Epithelial cell of proximal tubule (primary cell): Measurements from ENCODE around the gene GK. TPM values are rescaled to one million over a fixed set of nuclear protein-coding genes. Genes with fewer than 3 reads are reported as not detected.
A peak's percentile ranks its signal among the peaks of the same experiment; 100 is the strongest.

Experiments
- DNase-seq: peaks from one replicate; pipeline ENCODE4 v3.0.0-alpha.2; 2011; ENCODE audit warnings: low read depth
- H3K4me3 ChIP-seq: 2 replicates; pipeline ENCODE4 v1.5.1; 2011; ENCODE audit warnings: low read depth, mild to moderate bottlenecking, low read length
- CTCF ChIP-seq: conservative IDR thresholded peaks from 2 replicates; pipeline ENCODE4 v1.5.1; 2012; ENCODE audit warnings: low read depth, mild to moderate bottlenecking, low read length
- total RNA-seq: library from RNA; depleted of rRNA; stranded (reverse); fragments of >200 nt; gene quantifications from 2 replicates; pipeline ENCODE4 v1.2.3, GENCODE V29; 2015

The GK gene
- total RNA-seq, 1 donor from 2014 or later: 2.0 TPM

DNA sequence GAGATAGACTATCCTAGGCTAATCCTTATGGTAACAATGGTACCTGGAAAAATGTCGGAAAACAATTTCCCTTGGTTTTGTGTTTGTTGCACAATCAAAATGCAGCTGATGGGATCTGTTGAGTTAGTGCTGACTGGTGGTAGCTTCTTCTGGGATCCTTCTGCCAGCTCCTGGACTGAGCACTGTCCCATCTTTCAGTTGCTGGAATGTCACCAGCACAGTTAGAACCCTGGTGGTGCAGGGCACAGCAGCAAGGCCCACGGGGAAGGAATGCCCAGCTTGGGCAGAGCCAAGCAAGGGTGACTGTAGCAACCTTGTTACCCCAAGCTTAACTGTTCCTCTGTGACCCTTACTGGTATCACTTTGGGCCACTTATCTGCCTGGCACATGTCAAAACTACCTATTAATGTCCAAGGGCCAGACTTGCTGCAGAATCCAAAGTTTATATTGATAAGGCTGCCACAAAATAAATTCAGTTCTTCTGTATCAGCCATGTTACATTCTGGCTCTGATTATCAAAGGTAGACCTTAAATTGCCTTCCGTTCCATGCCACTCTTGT is 53.1 kb downstream of the GK start:
- no peak overlapping the region for H3K4me3 ChIP-seq
- DNase-seq: no peak
- TF ChIP-seq CTCF: no peak

GRCh38 chrX:30712214-30712613 is 59.0 kb downstream of the GK start:
- H3K4me3 ChIP-seq: no peak overlapping the region
- no peak for DNase-seq
- TF ChIP-seq CTCF: no peak

- no peak overlapping the region for H3K4me3 ChIP-seq
- peak; percentile 1 for DNase-seq
- TF ChIP-seq CTCF: peak; percentile 76
These were observed 59.9 kb downstream of the GK start for GRCh38 chrX:30713061-30713525.

DNA sequence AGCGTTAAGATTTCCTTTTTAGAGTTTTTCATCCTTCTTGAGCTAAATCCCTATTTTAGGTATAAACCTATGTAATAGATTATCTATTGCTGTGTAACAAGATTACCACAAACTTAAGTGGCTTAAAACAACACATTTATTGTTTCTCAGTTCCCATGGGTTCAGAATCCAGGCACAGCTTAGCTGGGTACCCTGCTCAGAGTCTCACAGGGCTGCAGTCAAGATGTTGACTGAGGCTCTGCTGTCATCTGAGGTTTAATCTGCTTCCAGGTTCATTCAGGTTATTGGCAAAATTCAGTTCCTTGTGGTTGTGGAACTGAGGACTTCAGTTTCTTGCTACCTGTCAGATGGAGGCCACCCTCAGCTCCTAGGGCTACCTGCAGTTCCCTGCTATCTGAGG is 60.9 kb downstream of the GK start:
- no peak for TF ChIP-seq CTCF
- no peak overlapping the region for H3K4me3 ChIP-seq

GRCh38 chrX:30715976-30716375 is 62.8 kb downstream of the GK start:
- no peak overlapping the region for H3K4me3 ChIP-seq
- no peak for DNase-seq
- no peak for TF ChIP-seq CTCF

More for the DNA sequence above, 60.9 kb downstream of the GK start:
- no peak for DNase-seq

DNA sequence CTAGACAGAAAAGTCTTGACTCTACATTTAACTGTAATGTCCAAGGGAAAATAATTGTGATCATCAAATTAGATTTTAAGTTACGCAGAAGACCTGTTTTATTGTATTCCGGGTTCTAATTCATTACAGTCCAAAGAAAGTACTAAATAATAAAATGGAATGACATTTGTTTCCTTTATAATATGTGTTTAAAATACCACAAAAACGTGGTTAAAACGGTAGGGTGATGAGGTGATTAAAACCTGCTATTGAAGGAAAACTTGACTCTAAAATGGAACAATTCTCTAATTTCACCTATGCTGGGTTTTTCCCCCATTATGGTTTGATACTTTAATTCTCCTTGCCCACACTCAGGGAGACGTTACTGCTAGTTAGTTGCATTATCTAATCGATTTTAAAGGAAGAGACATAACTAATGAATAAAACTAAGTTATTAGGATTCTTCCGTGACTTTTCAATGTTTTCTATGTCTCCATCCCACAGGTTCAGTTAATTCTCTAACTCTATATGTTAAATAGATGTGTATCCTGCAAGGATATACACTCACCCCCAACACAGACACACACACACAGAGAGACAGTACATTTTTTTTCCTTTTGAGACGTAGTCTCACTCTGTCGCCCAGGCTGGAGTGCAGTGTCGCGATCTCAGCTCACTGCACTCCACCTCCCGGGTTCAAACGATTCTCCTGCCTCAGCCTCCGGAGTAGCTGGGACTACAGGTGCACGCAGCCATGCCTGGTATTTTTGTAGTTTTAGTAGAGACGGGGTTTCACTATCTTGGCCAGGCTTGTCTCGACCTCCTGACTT is 80.8 kb downstream of the GK start:
- H3K4me3 ChIP-seq: no peak overlapping the region
- DNase-seq: no peak
- TF ChIP-seq CTCF: no peak
